Endothelial cell of umbilical vein (primary cell): ENCODE results near the gene ANP32D. TPM values are rescaled to one million over a fixed set of nuclear protein-coding genes. Genes with fewer than 3 reads are reported as not detected.
A peak's percentile ranks its signal among the peaks of the same experiment; 100 is the strongest.

ENCODE experiments used
- BruUV-seq: library from RNA; stranded (reverse); fragments of 400-500 nt; replicated peaks from 2 replicates; lab custom pipeline; 2021; lab: Mats Ljungman, UMichigan
- CTCF ChIA-PET: fragments of 300-600, 350-600 bp; sonication (Branson Sonifier 250); formaldehyde crosslinking; loops from one replicate; lab custom pipeline; 2021; ENCODE audit warnings: antibody characterized with exemption, inconsistent platforms; lab: Charles Lee
- POLR2A ChIA-PET: fragments of 300-600, 350-600 bp; sonication (Branson Sonifier 250); formaldehyde crosslinking; loops from one replicate; lab custom pipeline; 2021; ENCODE audit warnings: antibody characterized with exemption, inconsistent platforms; lab: Charles Lee
- DNase-seq: peaks from one replicate; pipeline ENCODE4 v3.0.0-alpha.2; 2011; ENCODE audit warnings: low read depth, low spot score
- FAIRE-seq: peaks from 2 replicates; lab custom pipeline; 2011; peaks lifted over from hg19 to GRCh38; lab: Jason Lieb, UNC
- H2AFZ ChIP-seq: 2 replicates; pipeline ENCODE4 v1.6.0; 2012; ENCODE audit warnings: low read depth, low read length, control low read depth, inconsistent platforms
- H3K27ac ChIP-seq: 2 replicates; pipeline ENCODE4 v1.5.1; 2011; ENCODE audit warnings: low read depth, mild to moderate bottlenecking, control low read depth, low read length, moderate library complexity; ENCODE audit not compliant: insufficient read depth
- H3K27me3 ChIP-seq, 2 experiments: 2 replicates each; pipeline versions ENCODE4 v1.6.0 to v1.6.1; 2011; ENCODE audit warnings: low read length in 2 of 2, mixed read lengths in 1 of 2; ENCODE audit not compliant: control insufficient read depth in 2 of 2, insufficient read depth in 2 of 2
- H3K36me3 ChIP-seq, 2 experiments: 2 replicates in 1 of 2; 3 replicates in 1 of 2; pipeline ENCODE4 v1.5.1; 2011; ENCODE audit warnings: low read length in 2 of 2, mild to moderate bottlenecking in 1 of 2, moderate library complexity in 1 of 2; ENCODE audit not compliant: control insufficient read depth in 2 of 2, insufficient read depth in 2 of 2; ENCODE audit errors: extremely low read depth in 1 of 2
- H3K4me1 ChIP-seq: 3 replicates; pipeline ENCODE4 v1.5.1; 2011; ENCODE audit warnings: mild to moderate bottlenecking, low read length; ENCODE audit not compliant: control insufficient read depth, insufficient read depth; ENCODE audit errors: extremely low read depth
- H3K4me2 ChIP-seq: 2 replicates; pipeline ENCODE4 v1.6.1; 2011; ENCODE audit warnings: low read length, control low read depth, mixed read lengths; ENCODE audit not compliant: insufficient read depth
- H3K4me3 ChIP-seq, 3 experiments: fragments of 200-600 bp in 1 of 3; sonication (generic), shearing (Covaris generic) in 1 of 3; replicated peaks in 1 of 3; 2 replicates each; pipeline ENCODE4 v1.5.1; 2011 to 2016; ENCODE audit warnings: control low read depth in 3 of 3, low read length in 3 of 3, mild to moderate bottlenecking in 2 of 3, inconsistent platforms in 1 of 3, low read depth in 1 of 3, moderate library complexity in 1 of 3; ENCODE audit not compliant: insufficient read depth in 1 of 3
- H3K79me2 ChIP-seq: 2 replicates; pipeline ENCODE4 v1.6.0; 2012; ENCODE audit warnings: low read length, inconsistent platforms; ENCODE audit not compliant: control insufficient read depth, insufficient read depth
- H3K9ac ChIP-seq: replicated peaks from 2 replicates; pipeline ENCODE3; 2011; ENCODE audit warnings: low read length, control low read depth; ENCODE audit not compliant: insufficient read depth; ENCODE audit errors: extremely low read depth
- H3K9me1 ChIP-seq: replicated peaks from 3 replicates; pipeline ENCODE4 v1.6.0; 2011; ENCODE audit warnings: mild to moderate bottlenecking, low read length; ENCODE audit not compliant: control insufficient read depth, insufficient read depth; ENCODE audit errors: extremely low read depth
- H3K9me3 ChIP-seq: replicated peaks from 2 replicates; pipeline ENCODE4 v1.5.1; 2012; ENCODE audit warnings: low read length, inconsistent platforms; ENCODE audit not compliant: control insufficient read depth, insufficient read depth
- H4K20me1 ChIP-seq: replicated peaks from 2 replicates; pipeline ENCODE3; 2011; ENCODE audit warnings: mild to moderate bottlenecking, low read length; ENCODE audit not compliant: control insufficient read depth, insufficient read depth; ENCODE audit errors: extremely low read depth
- EZH2 ChIP-seq: IDR thresholded peaks from 2 replicates; pipeline ENCODE4 v1.6.1; 2012; ENCODE audit warnings: borderline replicate concordance, low read depth, mild to moderate bottlenecking, moderate library complexity, low read length, inconsistent platforms; ENCODE audit not compliant: severe bottlenecking
- FOS ChIP-seq: IDR thresholded peaks from 2 replicates; pipeline ENCODE4 v1.6.1; 2011; ENCODE audit warnings: mild to moderate bottlenecking, low read length, moderate library complexity, borderline replicate concordance; ENCODE audit not compliant: insufficient read depth
- GATA2 ChIP-seq: IDR thresholded peaks from 2 replicates; pipeline ENCODE4 v1.7.0; 2011; ENCODE audit warnings: low read depth, mild to moderate bottlenecking, moderate library complexity, mixed read lengths, low read length; ENCODE audit not compliant: insufficient read length, insufficient read depth
- JUN ChIP-seq: IDR thresholded peaks from 2 replicates; pipeline ENCODE4 v1.6.1; 2011; ENCODE audit warnings: borderline replicate concordance, low read depth; ENCODE audit not compliant: insufficient read length, insufficient read depth
- MYC ChIP-seq: IDR thresholded peaks from one replicate; pipeline ENCODE4 v1.6.1; 2011; ENCODE audit warnings: mild to moderate bottlenecking, low read depth, low read length
- POLR2A ChIP-seq: IDR thresholded peaks from 2 replicates; pipeline ENCODE4 v1.6.1; 2012; ENCODE audit warnings: low read depth, mild to moderate bottlenecking, control low read depth, low read length
- POLR2AphosphoS5 ChIP-seq: IDR thresholded peaks from 2 replicates; pipeline ENCODE4 v1.6.1; 2012; ENCODE audit warnings: low read depth, mild to moderate bottlenecking, control low read depth, low read length, moderate library complexity; ENCODE audit not compliant: insufficient read depth
- dilution Hi-C: fragments of 300-500 bp; cut with MboI; formaldehyde crosslinking; loops from one replicate; pipeline ENCODE4 v1.15.0; 2019; ENCODE audit warnings: low sequenced_read_pairs; ENCODE audit not compliant: extremely low pct_ligation_motif_present
- intact Hi-C: fragments of 100-400 bp; cut with micrococcal nuclease; formaldehyde crosslinking; loops from one replicate; pipeline ENCODE4 v1.10.0; 2022
- polyA plus RNA-seq, 4 experiments: library from polyadenylated mRNA; depleted of rRNA in 3 of 4; stranded (reverse) in 3 of 4; unstranded in 1 of 4; fragments of >200 nt; gene quantifications; 2 replicates each; pipeline versions ENCODE4 v1.2.1 to v1.2.3, GENCODE V29; 2011 to 2012; ENCODE audit warnings: missing spikeins in 1 of 4
- total RNA-seq: library from RNA; stranded (reverse); gene quantifications from 2 replicates; pipeline ENCODE4 v1.2.3, GENCODE V29; 2021
- TF ChIP-seq, protein P1 (sequence below), 2 donors: IDR thresholded peaks; 1 replicate in 1 of 2; 2 replicates in 1 of 2; pipeline ENCODE4 v1.5.1; 2011; ENCODE audit warnings: low read length in 2 of 2, mild to moderate bottlenecking in 2 of 2, moderate library complexity in 2 of 2, control low read depth in 1 of 2, inconsistent platforms in 1 of 2, low read depth in 1 of 2; ENCODE audit not compliant: insufficient read depth in 1 of 2; ENCODE audit errors: extremely low read depth in 1 of 2
- TF ChIP-seq, protein P2 (sequence below): IDR thresholded peaks from 2 replicates; pipeline ENCODE4 v1.6.1; 2011; ENCODE audit not compliant: insufficient read depth, insufficient read length

Gene ANP32D
- total and polyA plus RNA-seq, 2 donors (not counting 3 experiments of a cell fraction or from before 2014, with no cell fraction given): not detected

DNA sequence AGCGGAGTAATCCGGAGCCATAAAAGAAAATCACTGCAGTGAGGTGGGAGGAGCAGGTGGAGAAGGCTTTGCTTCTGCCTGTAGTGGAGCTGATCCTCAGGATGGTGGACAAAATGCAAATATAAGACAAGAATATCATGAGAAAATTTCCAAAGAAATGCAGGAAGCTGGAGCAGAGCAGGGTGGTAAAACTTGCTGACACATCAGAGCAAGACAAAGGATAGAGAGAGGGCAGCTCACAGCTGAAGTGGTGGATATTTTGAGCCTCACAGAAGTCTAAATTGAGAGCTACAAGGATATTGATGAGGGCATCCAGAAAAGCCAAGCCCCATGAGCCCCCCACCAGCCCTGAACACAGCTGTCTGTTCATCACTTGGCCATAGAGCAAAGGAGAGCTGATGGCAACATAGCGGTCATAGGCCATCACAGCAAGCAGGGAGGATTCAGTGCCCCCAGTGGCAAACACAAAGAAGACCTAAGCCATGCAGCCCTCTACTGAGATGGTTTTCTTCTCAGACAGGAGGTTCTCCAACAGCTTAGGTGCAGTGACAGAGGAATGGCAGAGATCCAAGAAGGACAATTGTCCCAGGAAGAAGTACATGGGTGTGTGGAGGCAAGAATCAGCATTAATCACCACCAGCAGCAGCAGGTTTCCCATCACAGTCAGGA is 30.0 kb upstream of the ANP32D start:
- peaks cover 6% of the 10 kb centered on the region for H3K4me1 ChIP-seq
- H3K79me2 ChIP-seq: no peaks in the 10 kb centered on the region
- FAIRE-seq: no peak
- no peak overlapping the region for H3K4me3 ChIP-seq
- CTCF ChIA-PET: no interaction called here
- intact Hi-C loops: loop anchor here (2.0 kb wide), 1 partner anchor 20 kb away; no protein-coding TSS in a partner anchor
- dilution Hi-C loops: no loop called here
- H3K27ac ChIP-seq: no peak overlapping the region
- no peaks in the 10 kb centered on the region for H3K27me3 ChIP-seq
- no peaks in the 10 kb centered on the region for H3K9me1 ChIP-seq
- POLR2A ChIA-PET: no interaction called here
- no peak overlapping the region for H3K4me2 ChIP-seq
- TF ChIP-seq POLR2A: no peak
- TF ChIP-seq, protein P1, sequence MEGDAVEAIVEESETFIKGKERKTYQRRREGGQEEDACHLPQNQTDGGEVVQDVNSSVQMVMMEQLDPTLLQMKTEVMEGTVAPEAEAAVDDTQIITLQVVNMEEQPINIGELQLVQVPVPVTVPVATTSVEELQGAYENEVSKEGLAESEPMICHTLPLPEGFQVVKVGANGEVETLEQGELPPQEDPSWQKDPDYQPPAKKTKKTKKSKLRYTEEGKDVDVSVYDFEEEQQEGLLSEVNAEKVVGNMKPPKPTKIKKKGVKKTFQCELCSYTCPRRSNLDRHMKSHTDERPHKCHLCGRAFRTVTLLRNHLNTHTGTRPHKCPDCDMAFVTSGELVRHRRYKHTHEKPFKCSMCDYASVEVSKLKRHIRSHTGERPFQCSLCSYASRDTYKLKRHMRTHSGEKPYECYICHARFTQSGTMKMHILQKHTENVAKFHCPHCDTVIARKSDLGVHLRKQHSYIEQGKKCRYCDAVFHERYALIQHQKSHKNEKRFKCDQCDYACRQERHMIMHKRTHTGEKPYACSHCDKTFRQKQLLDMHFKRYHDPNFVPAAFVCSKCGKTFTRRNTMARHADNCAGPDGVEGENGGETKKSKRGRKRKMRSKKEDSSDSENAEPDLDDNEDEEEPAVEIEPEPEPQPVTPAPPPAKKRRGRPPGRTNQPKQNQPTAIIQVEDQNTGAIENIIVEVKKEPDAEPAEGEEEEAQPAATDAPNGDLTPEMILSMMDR (IDR thresholded peaks at IDR 0.05; ENCODE audit: extremely low read depth in 1 of 2, insufficient read depth in 1 of 2, low read depth in 1 of 2, low read length in 2 of 2): peak in 1 of 2 donors; percentile 10
- DNase-seq: no peak
- BruUV-seq: no TSS peak
- no peaks in the 10 kb centered on the region for H4K20me1 ChIP-seq
- no peaks in the 10 kb centered on the region for H3K9me3 ChIP-seq
- H3K9ac ChIP-seq: no peak overlapping the region
- H3K36me3 ChIP-seq: no peaks in the 10 kb centered on the region
- no peak overlapping the region for H2AFZ ChIP-seq

DNA sequence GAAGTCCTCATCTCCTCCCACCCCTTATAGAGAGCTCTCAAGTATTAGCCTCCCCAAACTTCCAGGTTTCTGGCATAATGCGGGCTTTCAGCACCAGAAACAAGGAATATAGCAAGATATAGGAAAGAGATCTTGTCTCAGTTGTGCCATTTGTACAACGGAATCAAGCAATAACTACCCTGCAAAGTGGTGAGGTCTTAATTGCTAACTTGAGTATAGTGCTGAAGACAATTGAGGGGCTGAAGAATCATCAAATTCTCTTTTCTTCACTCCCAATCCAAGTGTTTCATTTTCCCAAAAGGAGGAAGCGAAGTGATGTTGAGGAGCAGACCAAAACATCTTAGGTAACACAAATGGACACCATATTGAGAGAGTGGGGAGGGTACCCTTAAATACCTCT is 26.8 kb upstream of the ANP32D start:
- POLR2A ChIA-PET: no interaction called here
- Histone ChIP-seq H3K27ac (no peak overlapping the region), H3K9ac (no peak overlapping the region), H3K4me2 (peak overlapping the region; percentile 9), H3K4me3 (no peak overlapping the region), H4K20me1 (no peaks in the 10 kb centered on the region), H3K36me3 (no peaks in the 10 kb centered on the region), H3K9me1 (no peaks in the 10 kb centered on the region), H3K27me3 (no peaks in the 10 kb centered on the region), H3K4me1 (peaks cover 6% of the 10 kb centered on the region), H3K79me2 (no peaks in the 10 kb centered on the region), H2AFZ (no peak overlapping the region), H3K9me3 (no peaks in the 10 kb centered on the region)
- DNase-seq (no peak), FAIRE-seq (no peak)
- intact Hi-C loops: no loop called here
- dilution Hi-C loops: no loop called here
- CTCF ChIA-PET: no interaction called here
- no peak for TF ChIP-seq POLR2A
- TF ChIP-seq FOS: no peak
- TF ChIP-seq, protein P2, sequence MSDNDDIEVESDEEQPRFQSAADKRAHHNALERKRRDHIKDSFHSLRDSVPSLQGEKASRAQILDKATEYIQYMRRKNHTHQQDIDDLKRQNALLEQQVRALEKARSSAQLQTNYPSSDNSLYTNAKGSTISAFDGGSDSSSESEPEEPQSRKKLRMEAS: no peak
- TF ChIP-seq EZH2: no peak
- no peak for TF ChIP-seq MYC
- TF ChIP-seq JUN: no peak
- TF ChIP-seq POLR2AphosphoS5: no peak
- no peak for TF ChIP-seq GATA2
- TF ChIP-seq, protein P1 (IDR thresholded peaks at IDR 0.05; ENCODE audit: extremely low read depth in 1 of 2, insufficient read depth in 1 of 2, low read depth in 1 of 2, low read length in 2 of 2): no peak
- no TSS peak for BruUV-seq
